OCI-M1 (cell line): ENCODE data around the gene BLTP1.

Experiments used
- DNase-seq: peaks from one replicate; lab custom pipeline; 2025; lab: John Stamatoyannopoulos, UW

BLTP1 gene

GRCh38 chr4:122167369-122167768 lies 15.2 kb downstream of the BLTP1 start:
- no peak for DNase-seq

- DNase-seq: peak; percentile 59
These were observed 18.6 kb downstream of the BLTP1 start for GRCh38 chr4:122170775-122171174.

GRCh38 chr4:122171323-122171722 lies 19.2 kb downstream of the BLTP1 start:
- DNase-seq: no peak

GRCh38 chr4:122172266-122172665 lies 20.1 kb downstream of the BLTP1 start:
- DNase-seq: no peak

- DNase-seq: no peak
These were observed 26.8 kb downstream of the BLTP1 start for GRCh38 chr4:122178961-122179360.

GRCh38 chr4:122195718-122196117 lies 43.6 kb downstream of the BLTP1 start:
- no peak for DNase-seq
